Spleen (tissue), 7 donors: Measurements from ENCODE around the gene RCL1.

Experiments
- POLR2A ChIP-seq, 3 donors: fragments of 450-650 bp; IDR thresholded peaks; one replicate each; pipeline ENCODE4 v1.5.1; 2017; ENCODE audit warnings: antibody characterized with exemption in 3 of 3, mild to moderate bottlenecking in 1 of 3
- TF ChIP-seq, protein P1 (sequence below), 11 experiments: fragments of 200-600 bp in 7 of 11; fragments of 450-650 bp in 4 of 11; sonication (generic) in 4 of 11; IDR thresholded peaks in 8 of 11; conservative IDR thresholded peaks in 3 of 11; 1 replicate in 7 of 11; 2 replicates in 4 of 11; pipeline versions ENCODE4 v1.4.0 to v1.8.0; 2016 to 2021; ENCODE audit warnings: antibody characterized with exemption in 11 of 11, inconsistent platforms in 4 of 11, mild to moderate bottlenecking in 1 of 11
- donor health status: DM: no; HTN: no; CAD: no; lungs with moderate emphysema.
- donor health status: DM: no; HTN: no; CAD: no.
- donor health status: DM: no; HTN: no; CAD: no.

DNA sequence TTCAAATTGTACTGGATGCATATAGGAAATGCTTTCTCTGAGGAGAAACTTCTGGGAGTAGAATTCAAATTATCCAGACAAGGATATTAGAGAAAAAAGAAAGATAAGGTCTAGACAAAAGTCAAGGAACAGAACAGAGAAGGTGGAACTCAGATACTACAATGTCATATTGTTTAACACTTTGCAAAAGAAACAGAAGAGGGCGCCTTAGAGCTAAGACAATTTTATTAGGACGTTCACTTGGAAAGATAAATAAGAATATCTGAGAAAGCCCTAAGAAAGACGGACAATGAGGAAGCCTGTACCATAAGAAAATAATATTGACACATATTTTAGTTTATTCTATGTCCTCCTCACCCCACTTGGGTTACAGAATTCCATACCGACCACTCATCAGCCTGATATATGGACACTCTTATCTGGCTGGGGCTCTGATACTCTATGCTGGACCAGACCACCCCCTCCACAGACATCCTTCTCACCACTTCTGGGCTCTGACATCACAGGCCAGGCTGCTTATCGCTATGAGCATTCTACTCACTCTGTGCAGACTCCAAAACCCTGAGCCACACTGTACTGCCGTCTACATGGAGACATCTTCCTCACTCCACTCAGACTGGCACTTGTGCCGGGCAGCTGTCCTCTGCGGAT, 42.6 kb upstream of the RCL1 start:
- TF ChIP-seq POLR2A (IDR thresholded peaks at IDR 0.05), result no peak
- TF ChIP-seq, protein P1, sequence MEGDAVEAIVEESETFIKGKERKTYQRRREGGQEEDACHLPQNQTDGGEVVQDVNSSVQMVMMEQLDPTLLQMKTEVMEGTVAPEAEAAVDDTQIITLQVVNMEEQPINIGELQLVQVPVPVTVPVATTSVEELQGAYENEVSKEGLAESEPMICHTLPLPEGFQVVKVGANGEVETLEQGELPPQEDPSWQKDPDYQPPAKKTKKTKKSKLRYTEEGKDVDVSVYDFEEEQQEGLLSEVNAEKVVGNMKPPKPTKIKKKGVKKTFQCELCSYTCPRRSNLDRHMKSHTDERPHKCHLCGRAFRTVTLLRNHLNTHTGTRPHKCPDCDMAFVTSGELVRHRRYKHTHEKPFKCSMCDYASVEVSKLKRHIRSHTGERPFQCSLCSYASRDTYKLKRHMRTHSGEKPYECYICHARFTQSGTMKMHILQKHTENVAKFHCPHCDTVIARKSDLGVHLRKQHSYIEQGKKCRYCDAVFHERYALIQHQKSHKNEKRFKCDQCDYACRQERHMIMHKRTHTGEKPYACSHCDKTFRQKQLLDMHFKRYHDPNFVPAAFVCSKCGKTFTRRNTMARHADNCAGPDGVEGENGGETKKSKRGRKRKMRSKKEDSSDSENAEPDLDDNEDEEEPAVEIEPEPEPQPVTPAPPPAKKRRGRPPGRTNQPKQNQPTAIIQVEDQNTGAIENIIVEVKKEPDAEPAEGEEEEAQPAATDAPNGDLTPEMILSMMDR (IDR thresholded peaks at IDR 0.05 in 8 of 11, conservative IDR thresholded peaks at IDR 0.05 in 3 of 11), result peak in 8 of 11 experiments; percentile 18 to 65 (median 54)
